ENCODE measurements around the gene PRR5L.

The PRR5L gene

DNA sequence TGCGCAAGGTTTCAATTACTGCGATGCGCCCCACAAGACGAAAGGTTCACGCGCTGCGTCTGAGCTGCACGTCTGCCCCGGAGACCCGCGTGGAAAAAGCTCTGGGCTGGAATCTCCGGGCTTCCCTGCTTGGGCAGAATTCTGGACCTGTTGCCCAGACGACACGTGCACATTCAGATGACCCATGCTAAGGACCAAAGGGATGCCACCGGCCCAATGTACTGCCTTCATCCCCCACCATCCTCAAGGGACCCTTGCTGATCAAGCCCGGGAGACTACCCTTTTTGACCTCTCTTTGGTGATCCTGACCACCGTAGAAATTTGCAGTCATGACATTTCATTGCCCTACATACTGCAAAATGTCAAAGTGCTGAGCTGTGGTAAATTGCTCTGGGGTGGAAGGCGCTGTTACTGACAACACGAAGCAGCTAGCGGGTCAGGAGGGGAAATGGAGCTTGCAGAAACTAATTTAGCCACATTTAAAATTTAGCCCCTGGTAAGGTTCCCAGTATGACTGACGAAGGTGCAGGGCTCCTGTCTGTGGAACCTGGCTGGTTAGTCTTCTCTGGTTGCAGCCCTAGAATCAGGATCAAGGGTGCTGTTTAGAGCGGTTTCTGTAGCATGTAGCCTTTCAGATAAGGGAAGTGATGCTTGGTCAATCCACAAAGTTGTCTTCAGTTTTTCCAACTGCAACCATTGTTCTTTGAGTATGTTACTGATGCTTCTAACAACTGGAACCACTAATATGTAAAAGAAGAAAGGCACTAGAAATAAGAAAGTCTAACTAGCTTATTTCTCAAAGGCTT lies 81.9 kb downstream of the PRR5L start:
- no peak for DNase-seq (ENCODE audit: low spot score)

DNA sequence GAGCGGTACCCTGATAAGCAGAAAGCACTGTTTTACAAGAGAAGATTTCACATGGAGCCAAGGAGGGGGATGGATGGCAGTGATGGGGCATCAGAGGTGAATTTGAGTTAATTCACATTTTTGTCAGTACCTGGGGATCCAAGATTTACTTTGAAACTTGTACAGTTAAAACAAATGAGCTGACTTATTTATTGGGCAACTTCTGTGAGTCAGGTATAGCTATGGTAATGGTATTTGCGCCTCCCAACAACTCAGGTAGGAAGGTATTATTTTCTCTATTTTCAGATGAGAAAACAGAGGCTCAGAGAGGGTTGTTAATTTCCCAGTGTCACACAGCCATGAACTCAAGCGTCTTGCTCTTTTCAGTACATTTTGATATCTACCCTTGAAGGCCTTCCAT lies 83.6 kb downstream of the PRR5L start:
- no peak for DNase-seq (ENCODE audit: low spot score)

DNA sequence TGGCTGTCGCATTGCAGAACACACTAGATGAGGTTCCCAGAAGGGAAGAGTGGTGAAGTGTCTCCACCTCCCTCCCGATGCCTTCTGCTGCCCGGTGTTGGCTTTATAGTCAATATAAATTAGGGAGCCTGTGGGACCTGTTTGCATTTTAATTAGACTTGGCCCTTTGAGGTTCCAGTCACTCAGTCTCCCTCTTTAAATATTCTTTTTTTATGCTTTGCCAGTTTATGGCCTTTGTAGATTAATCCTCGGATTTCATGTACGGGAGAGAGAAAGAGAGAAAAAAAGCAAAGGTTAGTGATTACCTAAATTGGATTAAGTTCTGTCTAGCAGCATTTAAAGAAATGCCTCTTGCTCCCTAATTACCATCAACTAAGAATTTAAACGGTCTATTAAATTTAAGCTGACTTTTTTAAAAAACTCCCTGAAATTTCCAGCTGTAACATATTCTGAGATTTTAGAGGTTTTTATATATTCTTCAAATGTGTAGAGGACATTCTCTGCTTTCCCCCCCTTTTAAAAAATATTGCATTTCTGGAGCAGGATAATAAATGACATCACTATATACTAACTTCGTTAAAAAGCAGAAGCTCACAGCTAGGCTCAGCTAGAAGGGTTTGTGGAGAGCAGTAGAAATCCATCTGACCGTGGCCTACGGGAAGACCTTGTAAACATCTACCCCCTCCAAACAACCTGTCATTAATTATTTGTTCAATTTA lies 84.4 kb downstream of the PRR5L start:
- no peak for DNase-seq (ENCODE audit: low spot score)

DNA sequence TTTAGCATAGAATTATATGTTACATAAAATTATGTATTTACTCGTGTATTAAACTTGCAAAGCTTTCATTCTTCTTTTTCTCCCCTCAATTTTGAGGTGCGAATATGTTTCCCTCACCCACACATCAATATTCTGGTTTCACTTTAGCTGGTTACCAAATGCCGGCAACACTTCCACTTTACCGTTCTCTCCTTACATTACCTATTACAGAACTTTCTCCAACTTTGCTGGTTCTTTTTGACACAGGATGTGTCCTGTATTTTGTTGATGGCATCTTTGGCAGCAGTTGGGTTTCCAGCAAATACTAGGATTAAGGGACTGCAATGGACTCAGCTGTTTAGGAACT lies 84.9 kb downstream of the PRR5L start:
- no peak for DNase-seq (ENCODE audit: low spot score)

DNA sequence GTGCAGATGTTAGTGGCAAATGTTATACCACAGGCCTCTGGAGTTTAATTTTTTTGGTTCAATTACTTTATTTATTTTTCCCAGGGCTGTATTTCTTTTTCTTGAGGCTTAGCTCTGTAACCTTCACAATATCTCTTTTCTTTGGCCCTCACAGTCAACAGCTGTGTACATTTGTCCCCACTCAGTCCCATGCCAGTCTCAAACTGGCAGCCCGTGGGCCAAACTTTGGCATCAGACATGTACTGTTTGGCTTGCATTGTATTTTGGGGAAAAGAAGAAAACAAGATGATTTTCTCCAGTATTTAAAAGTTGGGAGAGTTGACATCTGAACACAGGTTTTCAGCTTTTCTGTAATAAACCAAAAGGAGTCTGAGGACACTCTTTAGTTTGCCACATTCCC lies 87.1 kb downstream of the PRR5L start:
- no peak for DNase-seq (ENCODE audit: low spot score)

DNA sequence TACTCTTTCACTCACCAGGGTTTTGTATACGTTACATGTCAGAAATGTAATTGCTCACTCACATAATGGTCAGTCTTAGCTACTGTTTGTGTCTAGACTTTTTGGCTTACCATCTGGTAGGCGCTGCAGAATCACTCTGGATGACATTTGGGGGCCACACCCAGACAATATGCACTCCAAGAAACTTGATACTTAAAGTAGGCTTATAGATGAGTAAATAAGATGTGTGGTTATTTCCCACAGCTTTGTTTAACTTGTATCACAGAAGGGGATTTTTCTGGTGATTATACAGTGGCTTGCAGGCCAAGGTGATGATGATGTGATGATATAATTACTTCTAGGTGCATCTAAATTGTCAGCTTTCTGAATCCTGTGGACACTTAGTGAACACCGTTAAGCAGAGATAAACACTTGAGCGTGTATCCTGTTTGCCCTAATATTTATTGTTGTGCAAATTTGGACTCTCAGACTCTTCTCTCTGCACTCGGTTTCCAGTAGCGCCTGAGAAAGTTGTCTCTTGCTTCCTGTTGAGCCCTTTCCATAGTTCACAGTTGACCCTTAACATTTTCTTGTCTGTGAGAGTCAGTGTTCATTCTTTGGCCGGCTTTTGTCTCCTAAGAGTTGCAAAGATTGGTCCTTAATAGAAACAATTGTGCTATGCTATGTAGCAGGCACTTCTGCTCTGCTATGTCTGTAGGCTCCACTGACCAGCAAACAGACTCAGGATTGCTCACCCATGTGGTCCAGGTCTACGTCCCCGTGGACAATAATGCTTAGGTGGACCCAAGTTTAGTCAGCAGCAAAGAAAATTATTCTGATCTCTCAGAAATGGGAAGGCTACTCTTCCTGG lies 89.3 kb downstream of the PRR5L start:
- DNase-seq (ENCODE audit: low spot score): no peak

DNA sequence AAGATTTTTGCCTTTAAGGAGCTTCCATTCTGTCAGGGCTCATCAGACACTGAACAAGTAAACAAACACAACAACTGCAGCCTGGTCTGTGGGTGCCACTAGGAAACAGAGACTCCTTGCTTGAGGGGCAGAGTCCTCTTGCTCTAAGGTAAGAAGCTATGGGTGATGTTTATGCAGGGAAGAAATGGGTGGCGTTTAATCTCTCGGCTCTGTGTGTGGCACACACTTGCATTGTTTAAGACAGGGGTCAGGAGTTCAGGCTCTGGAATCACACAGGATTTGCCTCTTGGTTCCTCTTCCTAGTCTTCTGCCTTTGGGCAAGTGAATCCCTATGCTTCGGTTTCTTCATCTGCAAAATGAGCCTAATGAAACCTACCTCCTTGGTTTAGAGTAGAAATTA lies 90.3 kb downstream of the PRR5L start:
- DNase-seq (ENCODE audit: low spot score): no peak

DNA sequence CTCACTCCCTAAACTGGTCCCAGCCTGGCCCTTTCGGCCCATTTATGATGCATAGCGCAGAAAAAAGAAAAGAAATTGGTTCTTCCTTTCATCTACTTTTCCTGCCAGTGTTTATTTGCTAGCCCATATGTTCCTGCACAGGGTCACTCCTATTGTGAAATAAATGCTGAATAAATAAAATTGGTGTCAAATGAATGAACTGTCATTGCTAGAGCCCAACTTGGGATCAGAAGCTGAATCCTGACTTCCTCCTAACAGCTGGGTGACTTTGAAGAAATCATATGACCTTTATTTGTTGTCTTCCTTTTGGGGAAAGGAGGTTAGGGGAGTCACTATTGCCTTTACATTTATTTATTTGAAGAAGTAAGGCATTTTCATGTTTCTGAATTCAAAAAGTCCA lies 92.0 kb downstream of the PRR5L start:
- no peak for DNase-seq (ENCODE audit: low spot score)

DNA sequence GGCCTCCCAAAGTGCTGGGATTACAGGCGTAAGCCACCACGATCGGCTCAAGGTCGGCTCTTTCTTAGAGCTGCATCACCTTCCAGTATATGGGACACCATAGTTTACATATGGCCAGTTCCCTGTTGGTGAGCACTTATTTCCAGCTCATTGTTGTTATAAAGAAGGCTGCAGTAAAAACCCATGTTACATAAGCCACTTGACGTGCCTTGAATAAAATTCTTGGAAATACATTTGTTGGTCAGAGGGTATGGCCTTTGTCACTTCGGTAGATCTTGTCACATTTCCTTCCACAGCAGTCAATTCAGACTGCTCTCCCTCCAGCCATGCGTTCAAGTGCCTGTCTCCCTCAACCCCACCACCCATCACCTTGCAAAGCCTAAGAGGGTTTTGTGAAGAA lies 92.9 kb downstream of the PRR5L start:
- no peak for DNase-seq (ENCODE audit: low spot score)

DNA sequence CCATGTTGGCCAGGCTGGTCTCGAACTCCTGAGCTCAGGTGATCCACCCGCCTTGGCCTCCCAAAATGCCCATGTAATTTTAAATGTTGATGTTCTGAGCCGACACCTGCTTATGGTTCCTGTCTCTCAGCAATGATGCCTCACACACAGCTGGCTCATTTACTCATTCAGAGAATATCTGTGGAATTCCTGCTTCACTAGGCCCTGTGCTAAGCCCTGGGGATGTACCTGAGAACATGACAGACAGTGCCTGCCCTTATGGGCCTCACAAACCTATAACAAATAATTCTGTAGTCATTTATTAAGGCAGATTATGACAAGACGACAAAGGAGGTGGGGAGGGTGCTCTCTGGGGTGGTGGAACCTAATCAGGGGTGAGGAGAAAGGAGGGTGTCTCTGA lies 93.7 kb downstream of the PRR5L start:
- DNase-seq (ENCODE audit: low spot score): no peak

DNA sequence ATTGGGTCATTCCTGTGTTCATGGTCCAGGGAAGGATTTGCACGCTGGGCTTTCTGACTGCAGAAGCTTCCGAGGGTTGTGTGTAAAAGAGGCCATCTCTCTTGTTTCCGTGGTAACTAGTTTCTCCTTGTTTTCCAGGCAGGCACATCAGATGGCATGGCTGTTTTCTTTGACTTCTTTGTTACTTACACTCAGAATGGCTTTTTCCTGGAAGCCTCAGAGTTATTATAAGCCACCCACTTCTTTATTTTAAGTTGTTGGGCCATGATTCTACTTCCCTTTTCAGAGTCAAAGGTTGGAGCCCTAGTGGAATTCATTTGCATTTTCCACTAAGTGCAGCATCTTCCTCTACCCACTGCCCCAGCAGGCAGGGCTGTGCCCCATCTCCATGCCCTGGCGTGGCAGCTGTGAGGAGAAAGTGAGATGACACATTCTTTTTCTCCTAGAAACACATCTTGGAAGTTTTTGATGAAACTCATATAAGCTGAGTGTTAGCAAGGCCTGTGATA lies 94.9 kb downstream of the PRR5L start:
- no peak for DNase-seq (ENCODE audit: low spot score)

DNA sequence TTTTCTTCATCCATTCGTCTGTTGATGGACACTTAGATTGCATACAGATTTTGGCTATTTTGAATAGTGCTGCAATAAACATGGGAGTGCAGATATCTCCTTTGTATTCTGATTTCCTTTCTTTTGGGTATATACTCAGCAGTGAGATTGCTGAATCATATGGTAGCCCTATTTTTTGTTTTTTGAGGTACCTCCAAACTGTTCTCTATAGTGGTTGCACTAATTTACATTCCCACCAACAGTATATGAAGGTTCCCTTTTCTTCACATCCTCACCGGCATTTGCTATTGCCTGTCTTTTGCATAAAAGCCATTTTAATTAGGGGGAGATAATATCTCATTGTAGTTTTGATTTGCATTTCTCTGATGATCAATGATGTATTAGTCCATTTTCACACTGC lies 96.1 kb downstream of the PRR5L start:
- no peak for DNase-seq (ENCODE audit: low spot score)

DNA sequence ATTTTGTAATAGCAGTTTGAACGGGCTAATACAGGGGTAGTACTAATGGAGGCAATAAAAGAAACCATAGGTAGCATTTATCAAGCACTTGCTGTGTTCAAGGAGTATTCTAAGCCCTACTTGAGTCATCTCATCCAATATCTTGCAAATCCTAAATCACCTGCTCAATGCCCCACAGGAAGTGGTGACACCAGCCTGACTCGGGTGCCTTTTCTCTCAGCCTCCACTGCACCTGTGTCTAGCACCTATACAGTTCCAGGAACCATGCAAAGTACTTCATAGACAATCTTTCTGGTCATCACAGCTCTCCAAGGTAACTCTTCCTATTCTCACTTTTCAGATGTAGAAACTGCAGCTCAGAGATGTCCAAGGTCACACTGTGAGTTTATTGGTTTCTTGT lies 98.0 kb downstream of the PRR5L start:
- DNase-seq (ENCODE audit: low spot score): no peak

DNA sequence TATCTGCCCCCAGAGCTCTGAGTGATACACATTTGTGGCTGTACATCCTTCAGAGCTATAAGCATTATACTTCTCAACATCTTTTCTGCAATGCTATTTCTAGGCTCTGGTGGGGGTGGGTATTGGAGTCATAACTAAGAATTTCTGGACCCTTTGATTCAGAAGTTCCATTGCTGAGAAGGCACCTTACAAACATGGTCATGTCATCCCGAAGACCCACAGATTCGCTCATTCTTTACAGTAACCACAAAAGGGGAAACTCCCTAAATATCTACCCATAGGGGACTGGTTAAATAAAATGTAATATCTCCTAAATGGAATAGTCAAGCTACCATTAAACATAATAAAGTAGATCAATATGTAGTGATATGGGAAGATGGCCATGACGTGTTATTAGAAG lies 98.8 kb downstream of the PRR5L start:
- DNase-seq (ENCODE audit: low spot score): no peak

DNA sequence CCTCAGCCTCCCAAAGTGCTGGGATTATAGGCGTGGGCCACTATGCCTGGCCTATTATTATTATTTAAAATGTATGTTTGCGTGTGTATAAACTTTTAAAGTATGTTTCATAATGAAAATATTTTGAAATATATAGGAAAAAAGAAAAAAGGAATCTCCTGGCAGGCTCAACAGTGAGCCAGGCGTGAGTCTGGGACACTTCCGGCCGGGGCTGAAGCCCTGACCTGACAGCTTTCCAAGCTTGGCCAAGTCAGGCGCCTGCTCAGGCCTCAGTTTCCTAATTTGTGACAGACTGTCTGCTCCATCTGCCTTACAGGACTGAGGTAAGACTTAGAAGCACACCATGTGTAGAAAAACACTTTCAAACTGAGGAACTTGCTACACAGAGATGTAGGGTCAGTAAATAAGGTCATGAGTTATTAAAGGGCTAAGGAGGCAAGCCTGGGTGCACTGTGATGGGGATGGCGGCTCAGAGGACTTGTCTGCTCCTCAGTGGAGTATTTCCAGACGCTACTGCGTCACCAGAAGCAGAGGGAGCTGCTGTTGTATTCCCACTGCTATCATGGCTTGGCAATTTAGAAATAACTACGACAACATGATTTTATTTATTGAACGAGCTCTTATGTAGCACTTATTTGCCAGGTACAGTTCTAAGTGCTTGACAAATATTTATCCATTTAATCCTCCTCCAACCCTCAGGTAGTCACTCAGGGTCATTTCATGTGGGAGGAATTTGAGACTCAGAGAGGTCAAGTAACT lies 100.1 kb downstream of the PRR5L start:
- no peak for DNase-seq (ENCODE audit: low spot score)

DNA sequence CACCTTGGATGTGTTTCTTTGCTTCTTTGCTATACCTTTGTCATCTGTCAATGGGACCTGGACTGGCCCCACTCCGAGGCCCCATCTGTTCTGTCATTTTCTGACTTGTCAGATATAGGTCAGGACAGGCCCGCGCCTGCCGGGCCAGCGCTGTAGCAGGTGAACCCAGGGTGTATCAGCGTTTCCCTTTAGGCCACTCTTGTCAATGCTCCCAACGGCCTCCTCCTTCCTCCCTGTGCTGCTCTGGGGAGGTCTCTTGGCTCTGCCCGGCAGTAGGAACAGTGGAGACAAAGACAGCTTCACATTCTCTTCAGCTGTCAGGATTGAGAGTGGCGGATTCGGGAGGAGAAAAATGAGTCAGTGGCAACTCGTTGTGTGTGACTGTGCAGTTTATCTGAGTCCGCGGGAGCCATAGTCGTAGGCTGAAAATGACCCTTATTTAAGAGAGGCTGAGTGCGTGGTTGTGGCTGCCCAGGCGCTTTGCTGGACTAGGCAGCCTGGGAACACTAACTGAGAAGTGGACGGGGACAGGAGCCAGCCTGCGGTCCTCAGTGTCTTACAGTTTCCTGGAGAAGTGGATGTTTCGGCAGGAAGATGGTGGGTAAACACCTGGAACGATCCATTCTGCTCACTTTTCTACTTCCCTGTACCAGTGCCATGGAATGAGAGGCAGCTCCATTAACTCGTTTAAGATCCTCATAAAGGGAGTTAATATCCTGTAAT lies 102.3 kb downstream of the PRR5L start:
- no peak for DNase-seq (ENCODE audit: low spot score)

DNA sequence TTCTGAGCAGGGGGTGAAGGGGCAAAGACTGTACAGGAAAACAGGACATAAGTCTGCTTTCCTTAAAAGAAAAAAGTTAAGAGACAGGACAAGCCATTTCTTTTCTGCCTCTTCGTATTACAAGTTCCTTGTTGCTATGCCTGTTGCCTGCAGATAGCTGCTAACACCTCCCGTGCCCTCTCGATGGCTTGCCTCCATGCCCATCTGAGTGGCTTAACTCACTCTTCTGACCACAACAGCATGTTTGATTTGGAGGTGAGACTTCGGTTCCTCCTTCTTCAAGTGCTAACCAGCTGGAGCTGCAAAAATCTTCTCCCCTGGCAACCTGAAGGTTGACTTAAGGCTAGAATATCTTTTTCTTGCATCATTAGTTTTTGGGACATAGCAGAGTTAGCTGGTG lies 103.1 kb downstream of the PRR5L start:
- no peak for DNase-seq (ENCODE audit: low spot score)

DNA sequence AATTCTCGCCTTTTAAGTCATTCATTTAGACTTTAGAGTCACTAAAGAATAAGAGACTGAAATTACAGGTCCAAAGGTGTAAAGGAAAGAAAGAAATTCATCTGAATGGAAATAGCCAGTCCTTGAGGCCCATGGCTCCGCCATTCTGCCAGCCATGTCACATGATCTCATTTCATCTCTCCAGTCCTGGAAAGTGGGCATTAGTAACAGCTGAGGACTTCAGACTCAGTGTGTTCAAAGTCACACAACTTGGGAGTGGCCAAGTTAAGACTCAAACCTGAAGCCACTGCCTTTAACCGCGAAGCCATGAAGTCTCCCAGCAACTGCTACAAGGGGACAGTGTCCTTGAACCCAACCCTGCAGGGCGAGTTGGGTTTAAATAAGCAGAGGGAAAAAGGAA lies 103.7 kb downstream of the PRR5L start:
- DNase-seq (ENCODE audit: low spot score): no peak

DNA sequence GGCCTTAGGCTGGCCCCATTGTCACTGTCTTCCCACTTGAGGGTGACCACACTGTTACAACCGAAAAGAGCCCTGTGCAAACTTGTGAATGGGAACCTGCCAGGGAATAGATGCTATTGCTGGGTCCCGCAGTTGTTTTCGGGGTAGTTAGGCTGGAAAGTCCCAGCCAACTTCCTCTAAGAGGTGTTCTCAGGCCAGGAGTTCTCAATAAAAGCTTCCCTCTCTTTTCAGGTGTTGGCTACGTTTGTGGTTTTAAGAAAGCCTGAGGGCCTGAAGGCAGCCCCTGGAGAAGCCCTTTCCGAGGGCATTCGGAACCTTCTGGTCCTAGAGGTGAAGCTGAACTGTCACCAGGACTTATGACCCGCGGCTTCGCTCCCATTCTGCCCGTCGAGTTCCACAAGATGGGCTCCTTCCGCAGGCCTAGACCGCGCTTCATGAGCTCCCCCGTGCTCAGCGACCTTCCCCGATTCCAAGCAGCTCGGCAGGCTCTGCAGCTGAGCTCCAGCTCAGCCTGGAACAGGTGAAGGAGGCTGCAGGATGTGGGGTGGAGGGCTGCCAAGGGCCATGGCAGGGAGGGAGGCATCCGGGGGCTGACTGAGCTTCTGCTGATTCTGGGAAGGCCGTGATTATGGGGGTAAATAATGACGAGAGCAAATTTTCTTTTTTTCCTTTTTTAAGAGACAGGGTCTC lies 104.8 kb downstream of the PRR5L start:
- no peak for DNase-seq (ENCODE audit: low spot score)

DNA sequence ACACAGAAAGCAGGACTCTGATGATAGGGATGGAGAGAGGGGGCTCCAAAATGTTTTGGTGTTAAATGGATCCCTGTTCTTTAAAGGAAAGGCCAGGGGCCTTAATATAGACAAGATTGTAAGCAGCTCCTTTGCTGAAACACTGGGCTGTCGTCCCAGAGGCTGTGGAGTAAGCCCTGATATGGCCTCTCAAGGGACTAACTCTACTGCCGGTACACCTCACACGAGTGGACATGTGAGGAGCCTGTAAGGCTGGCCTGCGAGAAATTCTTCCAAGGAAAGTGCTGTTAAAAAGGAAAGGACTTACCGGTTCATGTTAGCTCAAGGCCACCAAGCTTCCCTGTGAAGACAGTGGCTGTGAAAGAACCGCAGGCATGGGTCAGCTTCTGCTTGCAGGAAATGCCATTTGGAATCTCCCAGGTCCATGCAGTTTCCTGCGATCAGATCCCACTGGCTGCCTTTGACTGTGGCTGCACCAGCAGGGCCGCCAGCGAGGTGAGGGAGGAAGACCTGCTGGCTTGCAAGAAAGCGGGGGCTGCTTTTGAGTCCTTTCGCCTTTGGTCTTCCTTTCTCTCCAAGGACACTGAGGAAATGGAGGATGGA lies 106.6 kb downstream of the PRR5L start:
- DNase-seq (ENCODE audit: low spot score): no peak

All from hematopoietic multipotent progenitor cell treated with erythropoietin and hydrocortisone succinate and interleukin-3 and kit ligand, for 17 days (in vitro differentiated cells).